Esophagus squamous epithelium (tissue), 4 donors: ENCODE results near the gene NAA16.

Experiments
- CTCF ChIP-seq, 6 experiments: fragments of 450-650 bp in 4 of 6; fragments of 200-600 bp in 2 of 6; sonication (generic) in 2 of 6; IDR thresholded peaks; one replicate each; pipeline ENCODE4 v1.5.1; 2016 to 2019; ENCODE audit warnings: antibody characterized with exemption in 6 of 6, mild to moderate bottlenecking in 4 of 6, moderate library complexity in 4 of 6
- POLR2A ChIP-seq, 4 donors: fragments of 450-650 bp; IDR thresholded peaks; one replicate each; pipeline ENCODE4 v1.6.1; 2017; ENCODE audit warnings: antibody characterized with exemption in 4 of 4, mild to moderate bottlenecking in 4 of 4, moderate library complexity in 3 of 4

GRCh38 chr13:41352935-41353840 is 42.1 kb downstream of the NAA16 start:
- TF ChIP-seq CTCF (IDR thresholded peaks at IDR 0.05) (peak; percentile 44 to 86 (median 78)), POLR2A (IDR thresholded peaks at IDR 0.05) (no peak)
